ENCODE results near the gene ROR2. TPM values are rescaled to one million over a fixed set of nuclear protein-coding genes. Genes with fewer than 3 reads are reported as not detected.

The ROR2 gene
- total RNA-seq, 4 donors from 2014 or later, result 1.8 to 4.2 (median 2.7) TPM

DNA sequence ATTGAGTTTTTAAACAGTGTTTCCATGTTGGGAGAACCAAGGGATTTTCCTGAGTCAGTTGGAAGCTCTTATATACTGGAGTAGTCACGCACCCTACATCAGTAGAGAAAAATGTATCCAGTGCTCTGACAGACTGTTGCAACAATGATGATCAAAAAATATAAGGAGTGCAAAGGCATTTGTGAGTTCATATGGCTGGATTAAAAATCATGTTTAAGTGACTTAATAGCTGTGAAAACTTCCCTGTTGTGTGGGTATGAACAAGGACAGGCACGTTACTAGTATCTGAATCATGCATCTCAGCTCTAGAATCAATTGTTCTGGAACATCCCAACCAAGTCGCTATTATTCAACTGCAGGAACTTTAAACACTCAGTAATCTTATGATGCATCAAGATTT lies 229.7 kb downstream of the ROR2 start:
- Histone ChIP-seq H3K4me3 (no peak overlapping the region), H3K27me3 (peaks cover 0 to 8% of the 10 kb centered on the region in 2 donors), H3K9me3 (peaks cover 0 to 11% (median 0%) of the 10 kb centered on the region in 4 donors), H3K36me3 (no peaks in the 10 kb centered on the region), H3K4me1 (no peaks in the 10 kb centered on the region), H3K27ac (no peak overlapping the region)
- DNase-seq (ENCODE audit: low spot score in 2 of 2), result no peak
- TF ChIP-seq EP300 (IDR thresholded peaks at IDR 0.05), result no peak
- 64 to 69% methylated on average over 3 of the region's 3 CpGs for WGBS, 2 donors

DNA sequence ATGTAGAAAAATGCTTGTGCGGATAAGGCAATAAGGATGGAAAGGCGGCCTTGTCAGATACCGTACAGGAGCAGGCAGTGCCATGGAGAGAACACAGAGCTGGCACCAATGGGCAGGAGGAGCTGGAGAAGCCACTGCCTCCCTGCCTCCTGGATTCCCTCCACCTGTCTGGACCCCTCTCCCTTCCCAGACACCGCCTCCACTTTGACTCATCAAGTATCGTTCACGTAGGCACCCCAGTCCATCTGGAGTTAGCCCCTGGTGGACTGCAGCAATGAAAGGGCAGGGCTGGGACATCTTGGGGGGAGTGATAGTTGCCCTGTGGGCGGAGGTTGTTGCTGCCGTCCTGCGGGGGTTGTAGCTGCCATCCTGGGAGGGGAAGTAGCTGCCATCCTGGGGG lies 232.0 kb downstream of the ROR2 start:
- no peak for DNase-seq (ENCODE audit: low spot score in 2 of 2)
- peaks cover 0 to 6% (median 0%) of the 10 kb centered on the region in 4 donors for H3K4me1 ChIP-seq
- WGBS, 2 donors, result 77 to 87% methylated on average over 9 of the region's 9 CpGs
- no peak overlapping the region for H3K4me3 ChIP-seq
- no peak for TF ChIP-seq EP300 (IDR thresholded peaks at IDR 0.05)
- TF ChIP-seq POLR2A (IDR thresholded peaks at IDR 0.05), result no peak
- TF ChIP-seq, protein P1, sequence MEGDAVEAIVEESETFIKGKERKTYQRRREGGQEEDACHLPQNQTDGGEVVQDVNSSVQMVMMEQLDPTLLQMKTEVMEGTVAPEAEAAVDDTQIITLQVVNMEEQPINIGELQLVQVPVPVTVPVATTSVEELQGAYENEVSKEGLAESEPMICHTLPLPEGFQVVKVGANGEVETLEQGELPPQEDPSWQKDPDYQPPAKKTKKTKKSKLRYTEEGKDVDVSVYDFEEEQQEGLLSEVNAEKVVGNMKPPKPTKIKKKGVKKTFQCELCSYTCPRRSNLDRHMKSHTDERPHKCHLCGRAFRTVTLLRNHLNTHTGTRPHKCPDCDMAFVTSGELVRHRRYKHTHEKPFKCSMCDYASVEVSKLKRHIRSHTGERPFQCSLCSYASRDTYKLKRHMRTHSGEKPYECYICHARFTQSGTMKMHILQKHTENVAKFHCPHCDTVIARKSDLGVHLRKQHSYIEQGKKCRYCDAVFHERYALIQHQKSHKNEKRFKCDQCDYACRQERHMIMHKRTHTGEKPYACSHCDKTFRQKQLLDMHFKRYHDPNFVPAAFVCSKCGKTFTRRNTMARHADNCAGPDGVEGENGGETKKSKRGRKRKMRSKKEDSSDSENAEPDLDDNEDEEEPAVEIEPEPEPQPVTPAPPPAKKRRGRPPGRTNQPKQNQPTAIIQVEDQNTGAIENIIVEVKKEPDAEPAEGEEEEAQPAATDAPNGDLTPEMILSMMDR (IDR thresholded peaks at IDR 0.05), result no peak
- H3K27ac ChIP-seq, result no peak overlapping the region
- H3K36me3 ChIP-seq, result no peaks in the 10 kb centered on the region
- H3K9me3 ChIP-seq, result peaks cover 0 to 11% (median 0%) of the 10 kb centered on the region in 4 donors
- H3K27me3 ChIP-seq, result peaks cover 0 to 14% of the 10 kb centered on the region in 2 donors

DNA sequence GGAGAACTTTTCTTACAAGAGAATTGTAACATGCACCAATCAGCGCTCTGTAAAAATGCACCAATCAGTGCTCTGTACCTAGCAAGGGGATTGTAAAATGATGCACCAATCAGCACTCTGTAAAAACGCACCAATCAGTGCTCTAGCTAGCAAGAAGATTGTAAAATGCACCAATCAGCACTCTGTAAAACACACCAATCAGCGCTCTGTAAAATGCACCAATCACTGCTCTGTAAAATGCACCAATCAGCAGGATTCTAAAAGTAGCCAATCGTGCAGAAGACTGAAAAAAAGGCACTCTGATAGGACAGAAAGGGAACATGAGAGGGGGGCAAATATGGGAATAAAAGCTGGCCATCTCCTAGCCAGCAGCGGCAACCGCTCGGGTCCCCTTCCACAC lies 233.2 kb downstream of the ROR2 start:
- H3K27ac ChIP-seq, result no peak overlapping the region
- H3K36me3 ChIP-seq, result no peaks in the 10 kb centered on the region
- DNase-seq (ENCODE audit: low spot score in 2 of 2), result no peak
- H3K27me3 ChIP-seq, result peaks cover 0 to 14% of the 10 kb centered on the region in 2 donors
- peaks cover 0 to 11% (median 0%) of the 10 kb centered on the region in 4 donors for H3K9me3 ChIP-seq
- no peak overlapping the region for H3K4me3 ChIP-seq
- WGBS, 2 donors, result 94 to 96% methylated on average over 7 of the region's 7 CpGs
- TF ChIP-seq POLR2A (IDR thresholded peaks at IDR 0.05) (no peak), EP300 (IDR thresholded peaks at IDR 0.05) (no peak)
- TF ChIP-seq, protein P1 (IDR thresholded peaks at IDR 0.05), result no peak
- peaks cover 0 to 6% (median 0%) of the 10 kb centered on the region in 4 donors for H3K4me1 ChIP-seq

DNA sequence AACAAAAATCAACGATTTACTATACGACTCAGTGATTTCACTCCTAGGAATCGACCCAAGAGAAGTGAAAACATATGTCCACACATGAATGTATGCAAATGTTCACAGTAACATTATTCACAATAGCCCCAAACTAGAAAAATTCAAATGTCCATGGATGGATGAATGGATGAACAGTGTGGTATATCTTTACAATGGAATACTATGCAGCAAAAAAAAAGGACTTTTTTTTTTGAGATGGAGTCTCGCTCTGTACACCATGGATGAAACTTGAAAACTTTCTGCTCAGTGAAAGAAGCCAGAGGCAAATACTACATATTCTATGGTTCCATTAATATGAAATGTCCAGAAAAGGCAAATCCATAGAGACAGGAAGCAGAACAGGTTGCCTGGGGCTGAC lies 233.8 kb downstream of the ROR2 start:
- DNase-seq (ENCODE audit: low spot score in 2 of 2), result no peak
- Histone ChIP-seq H3K27ac (no peak overlapping the region), H3K4me1 (peaks cover 0 to 6% (median 0%) of the 10 kb centered on the region in 4 donors), H3K36me3 (no peaks in the 10 kb centered on the region), H3K4me3 (no peak overlapping the region), H3K9me3 (peaks cover 0 to 11% (median 0%) of the 10 kb centered on the region in 4 donors), H3K27me3 (peaks cover 0 to 14% of the 10 kb centered on the region in 2 donors)
- TF ChIP-seq, protein P1 (IDR thresholded peaks at IDR 0.05), result no peak
- no peak for TF ChIP-seq EP300 (IDR thresholded peaks at IDR 0.05)
- TF ChIP-seq POLR2A (IDR thresholded peaks at IDR 0.05), result no peak
- WGBS, 2 donors, result 88 to 90% methylated on average over 4 of the region's 4 CpGs

DNA sequence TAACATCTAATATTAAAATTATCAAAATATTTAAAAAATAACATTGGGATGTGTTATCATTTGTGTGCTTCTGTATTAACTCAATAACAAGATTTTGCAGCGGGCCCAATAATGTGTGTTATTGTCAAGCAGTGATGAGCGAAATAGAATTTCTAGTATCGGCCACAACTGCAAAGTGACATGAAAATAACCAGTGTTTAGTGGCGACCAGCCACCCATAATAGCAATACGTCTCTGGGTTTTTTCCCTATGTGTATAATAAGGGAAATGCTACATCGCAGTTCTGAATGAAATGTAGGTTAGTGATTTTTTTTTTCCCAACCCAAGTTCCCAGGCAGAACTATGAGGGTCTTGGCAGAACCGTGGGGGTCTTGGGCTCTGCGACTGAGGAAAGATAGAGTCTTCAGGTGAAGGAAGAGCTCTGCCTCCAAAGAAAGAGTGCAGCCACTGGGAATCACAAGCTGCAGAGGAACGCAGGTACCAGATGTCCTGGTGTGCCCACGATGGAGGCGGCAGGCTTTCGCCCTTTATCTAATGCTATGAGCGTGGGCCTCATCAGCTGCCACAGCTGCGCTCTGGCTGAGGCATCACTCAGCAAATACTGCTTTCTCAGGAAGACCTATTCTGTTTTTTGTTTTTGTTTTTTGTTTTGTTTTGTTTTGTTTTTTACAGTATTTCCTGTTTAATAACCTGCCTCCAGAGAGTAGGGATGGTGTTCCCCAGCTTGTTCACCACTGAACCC lies 235.0 kb downstream of the ROR2 start:
- Histone ChIP-seq H3K27me3 (peaks cover 0 to 14% of the 10 kb centered on the region in 2 donors), H3K4me3 (peak overlapping the region in 1 of 4 donors; percentile 41), H3K9me3 (peaks cover 0 to 11% (median 0%) of the 10 kb centered on the region in 4 donors), H3K4me1 (peaks cover 0 to 6% (median 0%) of the 10 kb centered on the region in 4 donors), H3K27ac (no peak overlapping the region), H3K36me3 (no peaks in the 10 kb centered on the region)
- TF ChIP-seq POLR2A (IDR thresholded peaks at IDR 0.05) (no peak), EP300 (IDR thresholded peaks at IDR 0.05) (no peak)
- TF ChIP-seq, protein P1 (IDR thresholded peaks at IDR 0.05), result no peak
- 70 to 83% methylated on average over 14 of the region's 14 CpGs for WGBS, 2 donors
- no peak for DNase-seq (ENCODE audit: low spot score in 2 of 2)
